Measurements from ENCODE around the gene GLG1.
"Not testable (repeated sequence)": the region's sequence is repeated elsewhere in the genome, so short reads cannot be mapped to it uniquely, and the experiment has no call there.

The GLG1 gene

GRCh38 chr16:74438492-74438979 is 168.4 kb downstream of the GLG1 start:
- no peaks in the 10 kb centered on the region for H3K36me3 ChIP-seq (replicated peaks)
- in situ Hi-C loops (cut with MboI; ENCODE audit: low sequenced_read_pairs) = no loop called here
- H3K4me1 ChIP-seq = peaks cover 3% of the 10 kb centered on the region; the same call in 1 of the 2 replicates
- no peak for DNase-seq (ENCODE audit: low spot score in 2 of 2)
- no peaks in the 10 kb centered on the region for H3K9me3 ChIP-seq
- no peaks in the 10 kb centered on the region for H3K27me3 ChIP-seq (ENCODE audit: low read depth)
- H3K4me3 ChIP-seq = no peak overlapping the region

GRCh38 chr16:74431516-74431915 is 175.4 kb downstream of the GLG1 start:
- Histone ChIP-seq H3K4me1 (peaks cover 3% of the 10 kb centered on the region; the same call in 1 of the 2 replicates), H3K4me3 (no peak overlapping the region), H3K36me3 (replicated peaks) (no peaks in the 10 kb centered on the region), H3K9me3 (no peaks in the 10 kb centered on the region), H3K27me3 (ENCODE audit: low read depth) (no peaks in the 10 kb centered on the region)
- no peak for DNase-seq (ENCODE audit: low spot score in 2 of 2)
- in situ Hi-C loops (cut with MboI; ENCODE audit: low sequenced_read_pairs) = no loop called here

GRCh38 chr16:74430036-74430712 is 176.7 kb downstream of the GLG1 start:
- H3K4me1 ChIP-seq; H3K36me3 ChIP-seq (replicated peaks); H3K4me3 ChIP-seq; in situ Hi-C loops (cut with MboI; ENCODE audit: low sequenced_read_pairs); H3K9me3 ChIP-seq; H3K27me3 ChIP-seq (ENCODE audit: low read depth): not testable (repeated sequence)
- peak; percentile 36 to 65 for DNase-seq (ENCODE audit: low spot score in 2 of 2)

- H3K4me3 ChIP-seq; in situ Hi-C loops (cut with MboI; ENCODE audit: low sequenced_read_pairs): not testable (repeated sequence)
These were observed 178.4 kb downstream of the GLG1 start for GRCh38 chr16:74428493-74428892.

GRCh38 chr16:74425751-74426150 is 181.2 kb downstream of the GLG1 start:
- H3K27me3 ChIP-seq (ENCODE audit: low read depth); H3K4me1 ChIP-seq; H3K36me3 ChIP-seq (replicated peaks); H3K9me3 ChIP-seq; DNase-seq (ENCODE audit: low spot score in 2 of 2); in situ Hi-C loops (cut with MboI; ENCODE audit: low sequenced_read_pairs); H3K4me3 ChIP-seq: not testable (repeated sequence)

More at GRCh38 chr16:74428493-74428892, 178.4 kb downstream of the GLG1 start:
- not testable (repeated sequence) for H3K9me3 ChIP-seq; DNase-seq (ENCODE audit: low spot score in 2 of 2); H3K4me1 ChIP-seq; H3K36me3 ChIP-seq (replicated peaks); H3K27me3 ChIP-seq (ENCODE audit: low read depth)

- H3K27me3 ChIP-seq (ENCODE audit: low read depth); H3K36me3 ChIP-seq (replicated peaks); H3K4me3 ChIP-seq; H3K4me1 ChIP-seq; in situ Hi-C loops (cut with MboI; ENCODE audit: low sequenced_read_pairs); H3K9me3 ChIP-seq; DNase-seq (ENCODE audit: low spot score in 2 of 2): not testable (repeated sequence)
These were observed 183.2 kb downstream of the GLG1 start for GRCh38 chr16:74423721-74424120.

- H3K9me3 ChIP-seq; in situ Hi-C loops (cut with MboI; ENCODE audit: low sequenced_read_pairs); H3K4me1 ChIP-seq; DNase-seq (ENCODE audit: low spot score in 2 of 2); H3K36me3 ChIP-seq (replicated peaks); H3K4me3 ChIP-seq; H3K27me3 ChIP-seq (ENCODE audit: low read depth): not testable (repeated sequence)
These were observed 184.8 kb downstream of the GLG1 start for GRCh38 chr16:74422086-74422485.

- in situ Hi-C loops (cut with MboI; ENCODE audit: low sequenced_read_pairs); DNase-seq (ENCODE audit: low spot score in 2 of 2); H3K9me3 ChIP-seq; H3K36me3 ChIP-seq (replicated peaks); H3K4me3 ChIP-seq; H3K27me3 ChIP-seq (ENCODE audit: low read depth); H3K4me1 ChIP-seq: not testable (repeated sequence)
These were observed 185.5 kb downstream of the GLG1 start for GRCh38 chr16:74421482-74421785.

GRCh38 chr16:74420612-74421481 is 186.1 kb downstream of the GLG1 start, which contains the start of gene CLEC18B:
CLEC18B (minus strand) TSS chr16:74421478; CDS start chr16:74421270, 208 bp downstream.
- H3K4me3 ChIP-seq; H3K27me3 ChIP-seq (ENCODE audit: low read depth); H3K4me1 ChIP-seq; H3K9me3 ChIP-seq; H3K36me3 ChIP-seq (replicated peaks); in situ Hi-C loops (cut with MboI; ENCODE audit: low sequenced_read_pairs); DNase-seq (ENCODE audit: low spot score in 2 of 2): not testable (repeated sequence)

GRCh38 chr16:74419811-74420210 is 187.1 kb downstream of the GLG1 start:
- H3K4me1 ChIP-seq; H3K9me3 ChIP-seq; H3K4me3 ChIP-seq; H3K27me3 ChIP-seq (ENCODE audit: low read depth); DNase-seq (ENCODE audit: low spot score in 2 of 2); H3K36me3 ChIP-seq (replicated peaks); in situ Hi-C loops (cut with MboI; ENCODE audit: low sequenced_read_pairs): not testable (repeated sequence)

GRCh38 chr16:74417897-74418296 is 189.0 kb downstream of the GLG1 start:
- DNase-seq (ENCODE audit: low spot score in 2 of 2); H3K4me3 ChIP-seq; H3K27me3 ChIP-seq (ENCODE audit: low read depth); H3K36me3 ChIP-seq (replicated peaks); H3K9me3 ChIP-seq; H3K4me1 ChIP-seq; in situ Hi-C loops (cut with MboI; ENCODE audit: low sequenced_read_pairs): not testable (repeated sequence)

- H3K9me3 ChIP-seq; H3K4me1 ChIP-seq; H3K4me3 ChIP-seq; H3K27me3 ChIP-seq (ENCODE audit: low read depth); in situ Hi-C loops (cut with MboI; ENCODE audit: low sequenced_read_pairs); H3K36me3 ChIP-seq (replicated peaks): not testable (repeated sequence)
- peak in 1 of 2 experiments; percentile 7 for DNase-seq (ENCODE audit: low spot score in 2 of 2)
These were observed 193.0 kb downstream of the GLG1 start for GRCh38 chr16:74413920-74414319.

GRCh38 chr16:74413485-74413884 is 193.4 kb downstream of the GLG1 start:
- H3K4me3 ChIP-seq; H3K27me3 ChIP-seq (ENCODE audit: low read depth); in situ Hi-C loops (cut with MboI; ENCODE audit: low sequenced_read_pairs); DNase-seq (ENCODE audit: low spot score in 2 of 2); H3K36me3 ChIP-seq (replicated peaks); H3K4me1 ChIP-seq; H3K9me3 ChIP-seq: not testable (repeated sequence)

GRCh38 chr16:74412775-74413390 is 194.0 kb downstream of the GLG1 start:
- DNase-seq (ENCODE audit: low spot score in 2 of 2) = peak in 1 of 2 experiments; percentile 4
- in situ Hi-C loops (cut with MboI; ENCODE audit: low sequenced_read_pairs); H3K4me1 ChIP-seq; H3K4me3 ChIP-seq; H3K9me3 ChIP-seq; H3K36me3 ChIP-seq (replicated peaks); H3K27me3 ChIP-seq (ENCODE audit: low read depth): not testable (repeated sequence)
